A673 (cell line): ENCODE results near the gene ZSCAN5C.

Experiments
- EZH2 ChIP-seq: fragments of 200-600 bp; sonication (generic); IDR thresholded peaks from 2 replicates; pipeline ENCODE4 v1.6.1; 2017; ENCODE audit warnings: borderline replicate concordance, low read depth, mild to moderate bottlenecking, mixed read lengths, antibody characterized with exemption, low read length; ENCODE audit not compliant: poor library complexity, severe bottlenecking
- TF ChIP-seq, protein P1 (sequence below): fragments of 300-800, 200-600 bp; sonication (generic); conservative IDR thresholded peaks from 2 replicates; pipeline ENCODE4 v1.5.1; 2017; ENCODE audit warnings: low read depth, mild to moderate bottlenecking, antibody characterized with exemption, low read length, moderate library complexity, mixed read lengths

DNA sequence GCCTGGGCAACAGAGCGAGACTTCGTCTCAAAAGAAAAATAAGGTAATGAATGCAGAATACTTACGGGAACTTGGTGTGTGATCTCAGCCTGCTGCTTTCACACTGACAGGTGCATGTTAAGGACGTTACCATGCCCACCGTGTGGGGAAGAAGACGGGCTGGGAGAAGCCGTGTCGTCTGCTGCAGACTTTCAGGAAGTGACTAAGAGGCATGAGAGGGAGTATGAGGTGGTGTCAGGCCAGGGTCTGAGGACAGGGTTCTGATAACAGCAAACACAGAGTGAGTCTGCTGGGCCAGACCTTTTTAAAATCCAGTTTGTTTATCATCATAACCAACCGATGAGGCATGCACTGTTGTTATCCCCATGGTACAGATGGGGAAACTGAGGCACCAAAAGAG, 39.8 kb upstream of the ZSCAN5C start:
- TF ChIP-seq, protein P1, sequence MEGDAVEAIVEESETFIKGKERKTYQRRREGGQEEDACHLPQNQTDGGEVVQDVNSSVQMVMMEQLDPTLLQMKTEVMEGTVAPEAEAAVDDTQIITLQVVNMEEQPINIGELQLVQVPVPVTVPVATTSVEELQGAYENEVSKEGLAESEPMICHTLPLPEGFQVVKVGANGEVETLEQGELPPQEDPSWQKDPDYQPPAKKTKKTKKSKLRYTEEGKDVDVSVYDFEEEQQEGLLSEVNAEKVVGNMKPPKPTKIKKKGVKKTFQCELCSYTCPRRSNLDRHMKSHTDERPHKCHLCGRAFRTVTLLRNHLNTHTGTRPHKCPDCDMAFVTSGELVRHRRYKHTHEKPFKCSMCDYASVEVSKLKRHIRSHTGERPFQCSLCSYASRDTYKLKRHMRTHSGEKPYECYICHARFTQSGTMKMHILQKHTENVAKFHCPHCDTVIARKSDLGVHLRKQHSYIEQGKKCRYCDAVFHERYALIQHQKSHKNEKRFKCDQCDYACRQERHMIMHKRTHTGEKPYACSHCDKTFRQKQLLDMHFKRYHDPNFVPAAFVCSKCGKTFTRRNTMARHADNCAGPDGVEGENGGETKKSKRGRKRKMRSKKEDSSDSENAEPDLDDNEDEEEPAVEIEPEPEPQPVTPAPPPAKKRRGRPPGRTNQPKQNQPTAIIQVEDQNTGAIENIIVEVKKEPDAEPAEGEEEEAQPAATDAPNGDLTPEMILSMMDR = no peak
- TF ChIP-seq EZH2 = no peak
